ENCODE results near the gene ANAPC5.

GRCh38 chr12:121334513-121335343, 17.5 kb downstream of the ANAPC5 start:
- TF ChIP-seq POLR2AphosphoS5 (IDR thresholded peaks at IDR 0.05), result no peak
- TF ChIP-seq, protein P1, sequence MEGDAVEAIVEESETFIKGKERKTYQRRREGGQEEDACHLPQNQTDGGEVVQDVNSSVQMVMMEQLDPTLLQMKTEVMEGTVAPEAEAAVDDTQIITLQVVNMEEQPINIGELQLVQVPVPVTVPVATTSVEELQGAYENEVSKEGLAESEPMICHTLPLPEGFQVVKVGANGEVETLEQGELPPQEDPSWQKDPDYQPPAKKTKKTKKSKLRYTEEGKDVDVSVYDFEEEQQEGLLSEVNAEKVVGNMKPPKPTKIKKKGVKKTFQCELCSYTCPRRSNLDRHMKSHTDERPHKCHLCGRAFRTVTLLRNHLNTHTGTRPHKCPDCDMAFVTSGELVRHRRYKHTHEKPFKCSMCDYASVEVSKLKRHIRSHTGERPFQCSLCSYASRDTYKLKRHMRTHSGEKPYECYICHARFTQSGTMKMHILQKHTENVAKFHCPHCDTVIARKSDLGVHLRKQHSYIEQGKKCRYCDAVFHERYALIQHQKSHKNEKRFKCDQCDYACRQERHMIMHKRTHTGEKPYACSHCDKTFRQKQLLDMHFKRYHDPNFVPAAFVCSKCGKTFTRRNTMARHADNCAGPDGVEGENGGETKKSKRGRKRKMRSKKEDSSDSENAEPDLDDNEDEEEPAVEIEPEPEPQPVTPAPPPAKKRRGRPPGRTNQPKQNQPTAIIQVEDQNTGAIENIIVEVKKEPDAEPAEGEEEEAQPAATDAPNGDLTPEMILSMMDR (IDR thresholded peaks at IDR 0.05), result peak; percentile 87 to 91 (median 87)
- TF ChIP-seq POLR2A (IDR thresholded peaks at IDR 0.05; ENCODE audit: low read depth), result no peak
- TF ChIP-seq EP300 (IDR thresholded peaks at IDR 0.05), result no peak

All from esophagus muscularis mucosa (tissue), 4 donors.